GM19043 (cell line): ENCODE measurements around the gene E2F4.
A peak's percentile ranks its signal among the peaks of the same experiment; 100 is the strongest.

Source experiments
- ATAC-seq: cut with Tn5 transposase; IDR thresholded peaks from one replicate; pipeline ENCODE4 v1.9.1; 2021; ENCODE audit warnings: low read depth; ENCODE audit not compliant: unreplicated experiment

Gene E2F4

DNA sequence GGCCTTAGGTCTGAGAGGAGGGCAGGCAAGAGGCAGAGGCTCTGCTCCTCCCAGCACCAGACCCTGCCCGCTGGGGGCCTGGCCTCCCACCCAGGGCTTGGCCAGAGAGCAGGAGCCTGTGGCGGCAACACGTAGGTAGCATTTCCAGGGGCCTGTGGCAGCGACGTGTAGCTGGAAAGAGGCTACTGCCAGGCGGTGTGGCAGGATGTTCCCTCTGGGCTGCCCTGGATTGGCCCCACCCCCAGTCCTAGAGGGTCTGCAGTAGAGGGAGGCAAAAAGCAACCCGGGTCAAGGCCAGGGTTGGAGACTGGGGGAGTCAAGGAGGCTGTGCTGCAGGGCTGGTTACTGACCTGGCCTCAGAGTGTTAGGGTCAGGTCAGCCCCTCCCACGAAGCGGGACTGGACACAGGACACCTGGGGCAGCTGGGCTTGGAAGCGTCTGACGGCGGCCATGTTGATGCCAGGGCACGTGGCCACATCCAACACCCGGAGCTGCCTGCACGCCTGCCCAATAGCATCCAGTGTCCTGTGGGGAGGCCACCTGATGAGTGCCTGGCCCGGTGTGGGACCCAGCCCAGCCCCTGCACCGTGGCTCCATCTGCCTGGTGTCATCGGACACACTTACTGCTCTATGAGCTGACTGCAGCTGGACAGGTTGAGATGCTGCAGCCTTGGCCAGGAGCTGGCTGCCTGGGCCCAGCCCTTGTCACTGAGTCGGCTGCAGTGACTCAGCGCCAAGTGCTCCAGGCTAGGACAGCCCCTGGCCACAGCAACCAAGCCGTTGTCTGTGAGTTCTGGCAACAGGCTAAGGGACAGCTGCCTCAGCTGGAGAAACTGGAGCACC is 15.5 kb downstream of the E2F4 start:
- no peak for ATAC-seq

GRCh38 chr16:67208154-67208896 is 16.4 kb downstream of the E2F4 start:
- no peak for ATAC-seq

DNA sequence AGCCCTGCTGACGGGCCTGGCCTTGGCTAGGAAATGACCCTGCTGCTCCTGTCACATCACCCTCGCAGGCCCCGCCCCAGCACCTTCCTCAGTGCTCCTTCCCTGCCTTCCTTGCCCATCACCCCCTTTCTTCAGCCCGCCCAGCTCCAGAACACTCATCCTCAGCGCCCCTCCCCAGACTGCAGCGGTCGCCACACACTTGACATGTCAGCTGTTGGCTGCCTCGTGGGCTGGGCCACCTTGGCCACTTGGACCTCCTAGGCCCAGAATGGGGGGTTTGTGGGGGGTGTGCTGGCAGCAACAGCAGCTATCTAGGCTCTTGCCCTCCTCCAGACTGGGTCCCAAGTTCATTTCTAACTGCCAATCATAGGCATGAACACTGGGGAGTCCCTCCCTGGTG is 17.6 kb downstream of the E2F4 start:
- ATAC-seq, result no peak

GRCh38 chr16:67210069-67210937 is 18.3 kb downstream of the E2F4 start:
- ATAC-seq, result no peak

DNA sequence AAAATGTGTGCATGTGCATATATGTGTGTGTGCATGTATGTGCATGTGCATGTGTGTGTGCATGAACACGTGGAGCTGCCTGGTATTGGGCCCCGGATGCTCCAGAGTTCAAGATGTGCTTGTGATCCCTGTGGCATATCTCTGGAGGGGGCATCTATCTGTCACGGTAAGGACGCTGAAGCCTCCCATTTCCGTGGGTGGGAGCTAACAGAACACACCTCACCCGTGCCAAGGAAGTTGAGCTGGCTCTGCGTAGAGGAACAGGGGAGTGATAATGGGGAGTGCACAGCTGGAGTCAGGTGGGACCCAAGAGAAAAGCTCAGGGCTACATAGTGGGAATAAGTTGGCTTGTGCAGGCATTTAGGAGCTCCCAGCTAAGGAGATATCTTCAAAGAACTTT is 19.7 kb downstream of the E2F4 start:
- no peak for ATAC-seq

DNA sequence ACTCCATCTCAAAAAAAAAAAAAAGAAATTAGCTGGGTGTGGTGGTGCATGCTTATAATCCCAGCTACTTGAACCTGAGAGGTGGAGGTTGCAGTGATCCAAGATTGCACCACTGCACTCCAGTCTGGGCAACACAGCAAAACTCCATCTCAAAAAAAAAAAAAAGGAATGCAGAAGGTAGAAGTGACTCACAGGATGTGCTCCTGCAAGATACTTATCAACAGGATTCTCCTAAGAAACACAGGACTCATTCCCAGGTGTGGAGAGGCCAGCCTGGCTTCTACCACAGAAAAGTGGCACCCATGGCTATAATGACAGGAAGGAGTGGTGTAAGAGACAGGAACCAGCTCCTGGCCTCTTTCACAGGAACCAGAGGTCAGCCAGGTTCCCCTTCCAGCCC is 20.8 kb downstream of the E2F4 start:
- ATAC-seq, result no peak

- ATAC-seq, result no peak
These were observed 21.5 kb downstream of the E2F4 start for GRCh38 chr16:67213197-67214019.

DNA sequence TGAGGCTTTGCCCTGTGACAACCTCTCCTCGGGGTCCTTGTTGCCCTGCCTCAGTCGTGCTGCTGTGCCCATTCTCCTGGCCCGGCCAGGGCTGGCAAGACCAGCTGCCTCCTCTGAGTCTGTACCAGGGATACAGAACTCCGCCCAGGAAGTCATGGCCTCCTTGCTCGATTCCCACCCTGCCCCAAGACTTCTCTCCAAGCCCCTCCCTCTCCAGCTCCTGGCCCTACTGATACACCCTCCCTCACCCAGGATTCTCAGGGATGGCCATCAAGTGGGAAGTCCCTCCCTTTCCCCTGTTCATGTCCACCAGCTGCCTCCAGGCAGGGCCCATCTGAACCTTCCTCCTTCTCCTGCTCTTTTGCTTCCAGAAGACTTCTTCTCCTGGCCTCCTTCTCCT is 23.8 kb downstream of the E2F4 start:
- ATAC-seq, result no peak

- ATAC-seq, result no peak
These were observed 24.9 kb downstream of the E2F4 start for GRCh38 chr16:67216612-67217490.

DNA sequence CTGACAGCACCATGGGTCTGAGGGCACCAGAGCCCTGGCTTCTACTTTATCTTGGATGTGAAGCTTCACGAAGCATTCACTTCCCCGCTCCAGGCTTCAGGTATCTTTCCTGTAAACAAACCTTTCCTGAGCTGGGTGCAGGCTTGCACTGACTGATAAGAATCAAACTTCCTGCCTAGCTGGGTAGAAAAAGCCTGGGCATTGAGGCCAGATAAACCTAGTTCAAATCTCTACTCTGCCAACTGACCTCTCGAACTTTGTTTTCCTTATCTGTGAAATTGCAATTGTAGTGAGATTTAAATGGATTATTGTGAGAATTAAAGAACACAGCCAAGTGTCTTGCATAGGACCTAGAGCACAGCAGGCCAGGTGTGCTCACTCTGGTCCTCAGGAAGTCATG is 32.0 kb downstream of the E2F4 start:
- ATAC-seq, result no peak

GRCh38 chr16:67226295-67226803 is 34.4 kb downstream of the E2F4 start:
- no peak for ATAC-seq

DNA sequence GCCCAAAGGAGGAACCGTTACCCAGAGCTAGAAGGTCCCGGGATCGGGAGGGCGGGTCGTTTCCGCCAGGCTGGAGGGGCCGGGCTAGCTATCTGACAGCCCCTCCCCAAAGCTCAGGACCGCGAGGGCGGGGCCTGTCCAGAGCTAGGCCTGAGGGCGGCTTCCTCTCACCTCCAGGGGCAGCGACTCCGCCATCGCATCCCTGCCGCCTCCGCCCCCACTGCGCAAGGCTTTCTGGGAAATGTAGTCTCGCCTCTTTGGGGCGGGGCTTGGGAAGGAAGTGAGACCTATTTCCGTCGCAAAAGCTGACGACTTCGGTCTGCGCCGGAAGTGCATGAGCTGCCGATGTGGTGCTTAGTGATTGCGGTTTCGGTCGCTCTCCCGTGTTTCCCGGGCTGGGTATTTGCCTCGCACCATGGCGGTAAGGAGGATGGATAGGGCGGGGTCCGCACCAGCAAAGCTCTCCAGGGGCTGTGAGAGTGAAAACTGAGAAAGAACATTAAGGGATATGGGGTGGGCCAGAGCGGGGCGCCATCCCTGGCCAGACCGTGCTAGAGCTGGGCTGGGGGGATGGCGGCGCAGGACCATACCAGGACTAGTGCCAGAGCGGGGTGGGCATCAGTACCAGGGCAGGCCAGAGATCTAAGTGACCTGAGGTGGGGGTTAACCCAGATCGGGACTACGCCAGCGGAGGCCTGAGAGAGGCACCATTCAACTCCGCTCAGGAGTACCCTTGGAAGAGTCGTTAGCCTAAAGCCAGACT is 35.0 kb downstream of the E2F4 start, which contains the start of gene TMEM208:
Gene TMEM208 (plus strand): TSS at position 327 of the 763 bp plus-strand sequence. CDS start 89 bp downstream, at position 416.
- ATAC-seq, result peak; percentile 92

GRCh38 chr16:67227567-67227921 is 35.6 kb downstream of the E2F4 start:
- ATAC-seq, result no peak

GRCh38 chr16:67228034-67228785 is 36.3 kb downstream of the E2F4 start:
- ATAC-seq, result no peak

GRCh38 chr16:67228905-67229304 is 37.0 kb downstream of the E2F4 start:
- no peak for ATAC-seq

GRCh38 chr16:67229906-67230808 is 38.2 kb downstream of the E2F4 start:
- no peak for ATAC-seq
